HG02763 (cell line): Measurements from ENCODE around the gene OR5K2.

Source experiments
- ATAC-seq: cut with Tn5 transposase; IDR thresholded peaks from one replicate; pipeline ENCODE4 v1.9.1; 2021; ENCODE audit warnings: mild to moderate bottlenecking, moderate library complexity; ENCODE audit not compliant: unreplicated experiment

Gene OR5K2

DNA sequence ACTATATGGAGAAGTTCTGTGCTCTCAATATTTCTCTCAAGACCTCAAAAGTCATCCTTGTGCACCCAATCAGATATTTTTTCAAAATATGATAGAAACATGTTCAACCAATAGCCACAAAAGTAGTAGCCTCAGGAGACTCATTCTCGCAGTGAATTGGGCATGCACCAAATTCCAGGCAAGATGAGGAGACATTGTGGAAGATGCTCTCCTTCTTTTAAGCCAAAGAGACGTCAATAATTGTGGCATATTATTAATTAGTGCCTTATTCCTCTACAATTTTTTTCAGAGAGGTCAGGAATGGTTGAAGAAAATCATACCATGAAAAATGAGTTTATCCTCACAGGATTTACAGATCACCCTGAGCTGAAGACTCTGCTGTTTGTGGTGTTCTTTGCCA lies at the start of gene OR5K2:
OR5K2 (plus strand) TSS at position 301 of the 400 bp plus-strand sequence; CDS start at position 301, 0 bp downstream.
- no peak for ATAC-seq

DNA sequence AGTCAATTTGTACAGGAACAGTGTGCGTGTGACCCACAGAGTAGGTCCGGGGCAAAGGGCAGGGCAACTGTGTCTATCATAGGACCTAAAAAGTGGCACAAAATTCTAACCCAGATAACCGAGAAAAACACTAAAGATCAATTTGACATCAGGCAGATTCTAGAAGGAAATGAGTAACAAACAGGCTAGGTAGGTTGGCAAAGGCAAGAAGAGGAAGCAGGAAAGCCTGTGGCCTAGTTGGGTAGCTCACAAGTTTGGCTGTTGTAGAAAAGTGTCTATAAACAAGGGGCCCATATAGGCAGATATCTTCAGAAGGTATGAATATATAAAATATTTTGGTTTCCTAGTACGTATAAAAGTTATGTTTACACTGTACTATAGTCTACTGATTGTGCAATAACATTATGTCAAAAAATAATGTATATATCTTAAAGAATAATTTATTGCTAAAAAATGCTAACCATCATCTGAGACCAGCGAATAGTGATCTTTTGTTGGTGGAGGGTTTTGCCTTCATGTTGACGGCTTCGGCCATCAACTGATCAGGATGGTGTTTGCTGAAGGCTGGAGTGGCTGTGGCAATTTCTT lies 47.8 kb upstream of the OR5K2 start:
- ATAC-seq: no peak

DNA sequence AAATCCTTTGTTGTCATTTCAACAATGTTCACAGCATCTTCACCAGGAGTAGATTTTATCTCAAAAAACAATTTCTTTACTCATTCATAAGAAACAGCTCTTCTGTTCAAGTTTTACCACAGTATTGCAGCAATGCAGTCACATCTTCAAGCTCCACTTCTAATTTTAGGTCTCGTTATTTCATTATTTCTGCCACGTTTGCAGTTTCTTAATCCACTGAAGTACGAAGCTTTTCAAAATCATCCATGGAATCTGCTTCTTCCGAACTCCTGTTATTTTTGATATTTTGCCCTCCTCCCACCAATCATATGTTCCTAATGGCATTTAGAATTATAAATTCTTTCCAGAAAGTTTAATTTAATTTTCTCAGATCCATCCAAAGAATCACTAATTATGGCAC lies 47.1 kb upstream of the OR5K2 start:
- no peak for ATAC-seq

- ATAC-seq: no peak
Measured at GRCh38 chr3:98453827-98454226, 43.7 kb upstream of the OR5K2 start.

DNA sequence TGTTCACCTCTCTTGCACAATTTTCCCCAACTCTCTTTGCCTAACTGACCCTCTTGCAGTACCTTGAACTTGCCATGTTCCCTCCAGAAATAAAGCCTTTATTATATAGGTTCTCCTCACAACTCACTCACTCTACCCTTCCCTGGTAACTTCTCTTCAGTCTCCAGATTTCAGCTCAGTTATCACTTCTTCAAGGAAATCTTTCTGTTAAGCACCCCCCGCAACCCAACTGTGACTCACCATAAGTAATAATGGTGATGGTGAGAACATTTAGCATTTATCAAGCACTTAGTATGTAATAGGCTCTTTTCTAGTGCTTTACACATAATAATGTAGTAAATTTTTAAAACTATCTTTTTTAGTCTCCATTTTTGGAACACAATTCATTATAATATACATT lies 42.6 kb upstream of the OR5K2 start:
- no peak for ATAC-seq

DNA sequence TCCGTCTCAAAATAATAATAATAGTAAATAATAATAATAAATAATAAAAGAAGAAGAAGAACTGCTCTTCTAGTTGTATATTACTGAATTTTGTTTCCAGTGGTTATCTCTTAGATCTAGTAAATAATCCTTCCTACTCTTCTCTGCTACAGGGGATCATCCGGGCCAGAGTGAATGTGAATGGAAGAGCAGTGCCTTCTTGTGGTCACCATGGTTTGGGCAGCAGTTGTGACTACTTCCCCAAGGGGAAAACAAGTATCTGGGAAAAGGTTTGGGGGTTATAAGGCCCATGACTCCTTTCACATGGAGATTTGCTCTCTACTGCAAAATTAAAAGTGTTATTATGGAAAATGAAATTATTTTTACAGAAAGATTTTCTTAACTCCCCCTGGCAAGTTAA lies 39.9 kb upstream of the OR5K2 start:
- no peak for ATAC-seq

DNA sequence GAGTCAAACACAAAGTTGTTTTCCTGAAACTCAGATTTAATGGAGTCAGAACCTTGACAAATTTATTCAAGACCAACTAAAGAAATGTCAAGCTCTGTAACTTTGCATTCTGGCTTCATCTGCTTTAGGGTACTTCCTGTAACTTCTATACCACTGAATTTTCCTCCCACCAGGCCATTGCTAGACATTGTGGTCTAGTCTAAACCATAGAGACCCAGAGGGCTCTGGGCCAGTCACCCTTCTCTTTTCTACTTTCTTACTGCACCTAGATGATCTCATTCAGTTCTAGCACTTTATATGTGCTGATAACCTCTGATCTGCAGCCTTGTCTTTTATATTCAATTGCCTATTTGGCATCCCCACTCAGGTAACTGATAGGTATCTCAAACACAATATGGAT lies 37.3 kb upstream of the OR5K2 start:
- no peak for ATAC-seq

DNA sequence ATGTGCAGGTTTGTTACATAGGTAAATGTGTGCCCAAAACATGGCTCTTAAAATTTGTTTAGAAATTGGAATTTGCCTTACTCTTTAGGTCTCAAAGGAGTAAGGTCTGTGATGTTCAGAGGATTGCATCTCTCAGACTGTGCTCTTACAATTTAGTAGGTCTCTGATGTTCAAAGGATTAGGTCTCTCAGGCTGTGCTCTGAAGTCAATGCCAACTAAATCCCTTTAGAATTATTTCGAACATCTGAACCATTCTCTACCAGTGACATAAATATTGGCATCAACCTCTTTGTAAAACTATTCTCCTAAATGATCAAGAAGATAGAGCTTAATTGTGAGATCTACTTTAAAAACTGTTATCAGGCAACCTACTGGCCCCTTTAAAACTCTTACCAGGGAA lies 34.6 kb upstream of the OR5K2 start, which contains the start of gene OR5K1:
OR5K1 (plus strand) TSS at position 301 of the 400 bp plus-strand sequence. CDS start 6,376 bp downstream, outside the sequence.
- ATAC-seq: no peak

DNA sequence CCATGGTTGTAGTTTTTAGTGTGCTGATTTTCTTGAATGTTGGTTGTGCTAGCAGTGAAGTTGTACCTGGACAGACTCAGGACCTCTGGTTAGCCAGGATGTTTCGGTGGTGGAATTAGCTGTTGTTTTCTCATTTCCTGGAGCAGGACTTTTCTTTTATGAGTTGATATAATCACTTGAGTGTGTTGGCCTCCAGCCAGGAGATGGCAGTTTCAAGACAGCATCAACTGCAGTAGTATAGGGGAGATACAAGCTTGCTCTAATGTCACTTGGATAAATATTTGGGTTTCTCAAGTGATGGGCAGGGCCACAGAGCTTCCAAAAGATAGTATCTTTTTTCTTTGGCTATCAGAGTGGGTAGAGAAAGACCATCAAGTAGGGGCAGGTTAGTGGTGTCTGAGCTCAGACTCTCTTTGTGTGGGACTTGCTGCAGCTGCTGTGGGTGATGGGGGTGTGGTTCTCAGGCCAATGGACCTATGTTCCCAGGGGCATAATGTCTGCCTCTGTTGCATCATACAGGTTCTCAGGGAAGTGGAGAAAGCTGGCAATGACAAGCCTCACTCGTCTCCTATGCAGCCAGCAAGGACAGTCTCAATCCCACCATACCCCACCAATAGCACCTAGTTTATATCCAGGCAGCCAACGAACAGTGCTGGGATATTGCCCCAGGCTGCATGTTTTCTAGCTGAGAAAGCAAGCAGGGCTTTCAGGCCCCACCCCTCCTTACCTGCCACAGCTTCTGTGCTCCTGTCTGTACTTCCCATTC lies 14.6 kb upstream of the OR5K2 start:
- no peak for ATAC-seq

- ATAC-seq: no peak
Measured at GRCh38 chr3:98483626-98484025, 13.9 kb upstream of the OR5K2 start.

DNA sequence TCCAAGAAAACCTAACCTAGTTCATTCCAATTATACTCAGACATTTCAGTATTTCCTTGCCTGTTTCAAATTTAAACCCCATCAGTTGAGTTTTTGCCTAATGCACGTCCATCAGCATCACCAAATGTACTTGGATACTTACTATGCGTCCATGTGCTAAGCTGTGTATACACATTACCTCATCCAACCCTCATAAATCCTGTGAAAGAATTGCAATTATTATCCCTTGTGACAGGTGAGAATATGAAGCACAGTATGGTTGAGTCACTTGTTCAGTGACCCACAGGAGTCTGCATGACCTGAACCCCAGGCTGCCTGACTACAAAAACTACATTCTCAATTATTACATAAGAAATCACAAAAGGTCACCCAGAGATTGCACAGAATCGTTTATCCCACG lies 2.5 kb downstream of the OR5K2 start:
- ATAC-seq: no peak

GRCh38 chr3:98501270-98501669 lies 3.8 kb downstream of the OR5K2 start:
- ATAC-seq: no peak

DNA sequence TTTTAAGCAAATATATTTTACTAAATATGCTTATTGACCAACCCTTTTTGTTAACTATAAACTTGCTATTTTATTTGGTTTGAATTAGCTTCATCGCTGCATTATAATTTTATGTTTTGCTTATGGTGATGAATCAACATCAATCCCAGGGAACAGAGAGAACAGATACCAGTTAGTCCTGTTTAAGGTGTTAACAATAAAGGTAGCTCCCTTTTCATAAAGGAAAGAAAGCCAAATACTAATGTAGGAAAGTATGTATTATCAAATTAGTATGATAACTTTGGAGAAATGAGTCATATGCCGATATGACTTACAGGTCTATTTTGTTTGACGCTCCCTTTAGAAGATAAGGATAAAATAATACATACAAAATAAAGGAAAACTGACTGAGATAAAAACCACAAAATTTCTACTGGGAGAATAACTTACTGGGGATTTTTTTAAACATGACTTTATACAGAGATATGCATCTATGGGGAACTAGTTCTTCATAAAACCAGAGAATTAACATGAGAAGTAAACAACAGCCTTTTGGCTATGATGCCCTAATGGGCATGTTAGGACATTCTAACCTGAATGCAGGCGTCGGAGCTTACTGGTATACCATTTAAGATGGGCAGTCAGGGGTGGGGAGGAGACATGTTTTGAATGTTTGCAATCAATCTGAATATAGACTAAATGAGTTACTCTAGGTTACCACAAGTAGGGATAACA lies 4.5 kb downstream of the OR5K2 start:
- no peak for ATAC-seq

DNA sequence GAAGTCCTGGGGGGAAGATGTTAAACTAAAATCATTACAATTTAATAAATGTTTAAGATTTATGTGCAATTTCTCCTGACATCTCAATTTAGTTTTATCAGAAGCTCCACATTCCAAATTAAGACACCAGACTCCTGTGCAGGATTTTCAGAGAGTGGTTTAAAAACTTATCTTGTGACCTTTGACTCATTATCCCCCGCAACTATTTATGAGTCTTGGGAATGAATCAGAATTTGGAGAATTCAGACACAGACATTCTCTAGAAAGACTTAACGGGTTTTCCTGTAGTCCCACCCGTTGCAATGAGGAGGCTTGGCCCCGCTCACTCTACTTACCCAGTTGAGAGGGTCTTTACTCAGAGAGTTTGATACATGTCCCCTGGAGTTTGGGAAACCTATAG lies 7.1 kb downstream of the OR5K2 start:
- no peak for ATAC-seq

DNA sequence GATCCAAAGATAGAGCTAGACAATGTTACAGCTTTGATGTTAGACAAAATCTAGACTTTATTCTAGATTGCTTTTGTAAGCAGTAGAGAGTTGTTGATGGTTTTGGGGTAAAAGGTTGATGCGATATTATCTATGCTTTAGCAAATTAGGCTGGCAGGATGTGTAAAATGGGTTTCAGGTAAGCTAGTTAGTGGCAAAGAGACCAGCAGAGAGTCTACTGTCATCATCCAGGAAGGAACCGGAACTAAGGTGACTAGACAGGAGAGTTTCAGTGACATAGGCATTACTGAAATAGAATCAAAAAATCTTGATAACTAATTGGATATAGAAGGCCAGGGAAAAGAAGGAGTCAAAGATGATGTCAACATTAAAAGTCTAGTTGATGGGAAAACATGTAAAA lies 11.1 kb downstream of the OR5K2 start:
- ATAC-seq: no peak

GRCh38 chr3:98512576-98512975 lies 15.1 kb downstream of the OR5K2 start:
- no peak for ATAC-seq

GRCh38 chr3:98513091-98513511 lies 15.6 kb downstream of the OR5K2 start:
- ATAC-seq: no peak

GRCh38 chr3:98513736-98514135 lies 16.3 kb downstream of the OR5K2 start:
- ATAC-seq: no peak

DNA sequence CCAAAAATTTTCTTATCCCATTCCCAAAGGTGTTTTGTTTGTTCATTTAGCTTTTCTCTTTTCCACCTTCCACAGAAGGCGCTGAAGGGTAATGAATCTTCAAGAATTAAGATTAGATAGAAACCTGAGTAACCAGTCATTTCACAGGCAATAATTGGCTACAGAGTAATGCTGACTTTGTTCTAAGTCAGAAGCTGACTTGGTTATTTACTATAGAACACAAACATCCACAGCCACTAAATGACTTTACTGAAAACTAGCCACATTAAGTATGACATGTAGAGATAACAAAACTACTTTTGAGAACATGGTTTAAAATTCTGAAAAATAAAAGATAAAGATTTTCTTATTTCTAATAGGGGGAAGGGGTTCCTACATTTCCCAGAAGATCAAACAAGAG lies 17.5 kb downstream of the OR5K2 start:
- no peak for ATAC-seq

- no peak for ATAC-seq
Measured at GRCh38 chr3:98518816-98519215, 21.3 kb downstream of the OR5K2 start.

DNA sequence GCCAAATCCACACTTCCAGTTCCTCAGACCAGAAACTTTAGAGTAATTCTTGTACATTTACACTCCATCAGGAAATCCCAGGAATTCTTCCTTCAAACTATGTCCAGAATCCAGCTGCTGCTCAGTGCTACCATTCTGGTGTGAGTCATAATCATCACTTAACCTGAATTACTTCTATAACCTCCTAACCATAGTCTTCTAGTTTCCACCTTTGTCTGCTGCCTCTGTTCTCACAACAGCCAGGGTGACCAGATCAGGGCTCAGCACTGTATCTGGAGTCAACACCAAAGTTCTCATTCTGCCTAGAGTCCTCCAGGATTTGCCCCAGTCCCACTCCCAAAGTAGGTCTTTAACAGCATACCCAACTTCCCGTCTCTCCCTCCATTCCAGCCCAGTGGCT lies 21.9 kb downstream of the OR5K2 start:
- no peak for ATAC-seq
